Upper lobe of left lung (tissue), 4 donors: Measurements from ENCODE around the gene PPP1R9A.

ENCODE experiments used
- EP300 ChIP-seq, 4 donors: sonication (generic); formaldehyde crosslinking; IDR thresholded peaks; one replicate each; pipeline ENCODE4 v1.5.1; 2017; ENCODE audit warnings: antibody characterized with exemption in 4 of 4, control low read depth in 2 of 4
- POLR2A ChIP-seq, 4 donors: fragments of 450-650 bp; IDR thresholded peaks; one replicate each; pipeline ENCODE4 v1.5.1; 2016 to 2017; ENCODE audit warnings: antibody characterized with exemption in 4 of 4, mild to moderate bottlenecking in 2 of 4
- POLR2AphosphoS5 ChIP-seq, 2 donors: sonication (generic); formaldehyde crosslinking; IDR thresholded peaks; one replicate each; pipeline ENCODE4 v1.5.1; 2017; ENCODE audit warnings: antibody characterized with exemption in 2 of 2
- TF ChIP-seq, protein P1 (sequence below), 6 experiments: fragments of 450-650 bp in 4 of 6; fragments of 200-600 bp in 2 of 6; sonication (generic) in 2 of 6; IDR thresholded peaks; one replicate each; pipeline ENCODE4 v1.5.1; 2016 to 2019; ENCODE audit warnings: antibody characterized with exemption in 6 of 6

DNA sequence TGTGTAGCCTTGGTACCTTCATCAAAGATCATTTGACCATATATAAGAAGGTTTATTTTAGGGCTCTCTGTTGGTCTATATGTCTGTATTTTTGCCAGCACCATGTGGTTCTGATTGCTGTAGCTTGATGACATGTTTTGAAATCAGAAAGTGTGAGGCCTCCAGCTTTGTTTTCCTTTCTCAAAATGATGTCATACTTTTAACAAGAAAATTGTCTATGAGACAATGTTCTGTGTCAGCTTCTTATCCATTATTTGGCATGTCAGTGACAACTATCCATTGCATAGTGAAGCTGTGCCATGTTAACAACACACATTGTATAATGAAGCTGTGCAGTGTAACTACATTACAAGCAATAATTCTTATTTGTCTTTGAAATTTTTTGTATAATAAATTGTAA is 9.1 kb upstream of the PPP1R9A start:
- TF ChIP-seq, protein P1, sequence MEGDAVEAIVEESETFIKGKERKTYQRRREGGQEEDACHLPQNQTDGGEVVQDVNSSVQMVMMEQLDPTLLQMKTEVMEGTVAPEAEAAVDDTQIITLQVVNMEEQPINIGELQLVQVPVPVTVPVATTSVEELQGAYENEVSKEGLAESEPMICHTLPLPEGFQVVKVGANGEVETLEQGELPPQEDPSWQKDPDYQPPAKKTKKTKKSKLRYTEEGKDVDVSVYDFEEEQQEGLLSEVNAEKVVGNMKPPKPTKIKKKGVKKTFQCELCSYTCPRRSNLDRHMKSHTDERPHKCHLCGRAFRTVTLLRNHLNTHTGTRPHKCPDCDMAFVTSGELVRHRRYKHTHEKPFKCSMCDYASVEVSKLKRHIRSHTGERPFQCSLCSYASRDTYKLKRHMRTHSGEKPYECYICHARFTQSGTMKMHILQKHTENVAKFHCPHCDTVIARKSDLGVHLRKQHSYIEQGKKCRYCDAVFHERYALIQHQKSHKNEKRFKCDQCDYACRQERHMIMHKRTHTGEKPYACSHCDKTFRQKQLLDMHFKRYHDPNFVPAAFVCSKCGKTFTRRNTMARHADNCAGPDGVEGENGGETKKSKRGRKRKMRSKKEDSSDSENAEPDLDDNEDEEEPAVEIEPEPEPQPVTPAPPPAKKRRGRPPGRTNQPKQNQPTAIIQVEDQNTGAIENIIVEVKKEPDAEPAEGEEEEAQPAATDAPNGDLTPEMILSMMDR (IDR thresholded peaks at IDR 0.05): no peak
- TF ChIP-seq POLR2AphosphoS5 (IDR thresholded peaks at IDR 0.05) (no peak), POLR2A (IDR thresholded peaks at IDR 0.05) (no peak), EP300 (IDR thresholded peaks at IDR 0.05) (no peak)
